ENCODE data around the gene DBH. TPM values are rescaled to one million over a fixed set of nuclear protein-coding genes. Genes with fewer than 3 reads are reported as not detected.

Gene DBH
- total and polyA plus RNA-seq, 10 of the 15 experiments (the other 5 are each of a cell fraction or from before 2014, with no cell fraction given): not detected

DNA sequence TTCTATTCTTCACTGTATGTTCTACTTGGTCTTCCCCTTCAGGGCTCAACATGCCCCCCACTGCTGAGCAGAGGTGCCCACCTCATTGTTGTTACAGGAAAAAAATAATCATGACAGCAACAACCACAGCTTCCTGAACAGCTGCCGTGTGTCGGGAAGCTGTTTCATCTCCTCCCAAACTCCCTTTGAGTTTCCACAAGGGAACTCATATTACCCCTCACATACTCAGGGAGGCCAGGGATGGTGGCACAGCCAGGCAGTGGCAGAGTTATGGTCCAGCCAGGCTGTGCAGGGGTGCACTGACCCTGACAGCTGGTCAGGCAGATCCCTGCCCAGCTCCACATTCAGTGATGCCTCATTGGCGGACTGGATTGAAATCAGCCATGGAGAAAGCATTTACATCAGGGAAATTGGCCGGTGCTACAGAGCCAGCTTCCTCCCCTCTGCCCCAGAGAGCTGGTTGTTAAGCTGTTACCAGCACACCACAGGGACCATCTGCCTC is 64.7 kb downstream of the DBH start:
- DNase-seq (ENCODE audit: low read depth, low spot score): no peak
- no peaks in the 10 kb centered on the region for H3K79me2 ChIP-seq (ENCODE audit: control insufficient read depth, insufficient read depth, low read length)
- no peaks in the 10 kb centered on the region for H3K36me3 ChIP-seq (ENCODE audit: control insufficient read depth in 2 of 2, insufficient read depth in 2 of 2, low read length in 1 of 2)
- no peak overlapping the region for H3K4me2 ChIP-seq (ENCODE audit: control insufficient read depth, insufficient read depth)
- intact Hi-C loops (cut with micrococcal nuclease; ENCODE audit: unreplicated experiment) (no loop called here), in situ Hi-C loops (cut with MboI) (no loop called here)
- SMC1A ChIA-PET (ENCODE audit: uncharacterized antibody, unreplicated experiment): interaction anchor here (0.9 kb wide), 1 partner anchor 140 kb away, joined by 3 read pairs; no protein-coding TSS in a partner anchor
- peaks cover 10 to 20% of the 10 kb centered on the region in 2 experiments for H3K27me3 ChIP-seq (replicated peaks in 1 of 2; ENCODE audit: control insufficient read depth in 2 of 2, insufficient read depth in 2 of 2, low read length in 1 of 2)
- no peak overlapping the region for H2AFZ ChIP-seq (ENCODE audit: control insufficient read depth, low read depth, low read length)
- WGBS (ENCODE audit: insufficient coverage, insufficient replicate concordance, low lambda C conversion rate, missing lambda C conversion rate): 17% methylated on average over 4 of the region's 4 CpGs
- no TSS peak for BruUV-seq (replicated peaks)
- no peak overlapping the region for H3K27ac ChIP-seq (ENCODE audit: control insufficient read depth, insufficient read depth)
- CTCF ChIA-PET: interaction anchor here (1.1 kb wide), 2 partner anchors 15 to 42 kb away, joined by 3 read pairs; no protein-coding TSS in a partner anchor
- no peak overlapping the region for H3K9ac ChIP-seq (ENCODE audit: control insufficient read depth, insufficient read depth, low read length)
- H3K4me1 ChIP-seq (ENCODE audit: control insufficient read depth, insufficient read depth, low read length): no peaks in the 10 kb centered on the region
- no peak for ATAC-seq
- POLR2A ChIA-PET: no interaction called here
- H4K20me1 ChIP-seq (ENCODE audit: control insufficient read depth, insufficient read depth): no peaks in the 10 kb centered on the region
- RAD21 ChIA-PET (ENCODE audit: unreplicated experiment): no interaction called here
- no peak overlapping the region for H3K4me3 ChIP-seq
- no peak for FAIRE-seq
- TF ChIP-seq, protein P1, sequence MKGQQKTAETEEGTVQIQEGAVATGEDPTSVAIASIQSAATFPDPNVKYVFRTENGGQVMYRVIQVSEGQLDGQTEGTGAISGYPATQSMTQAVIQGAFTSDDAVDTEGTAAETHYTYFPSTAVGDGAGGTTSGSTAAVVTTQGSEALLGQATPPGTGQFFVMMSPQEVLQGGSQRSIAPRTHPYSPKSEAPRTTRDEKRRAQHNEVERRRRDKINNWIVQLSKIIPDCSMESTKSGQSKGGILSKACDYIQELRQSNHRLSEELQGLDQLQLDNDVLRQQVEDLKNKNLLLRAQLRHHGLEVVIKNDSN (IDR thresholded peaks at IDR 0.05; ENCODE audit: borderline replicate concordance, extremely low read length, insufficient read depth, low read depth, low read length): no peak
- TF ChIP-seq ZNF274 (IDR thresholded peaks at IDR 0.05; ENCODE audit: insufficient read depth, insufficient read length) (no peak), NR2C1 (IDR thresholded peaks at IDR 0.05) (no peak), TARDBP (IDR thresholded peaks at IDR 0.05; ENCODE audit: borderline replicate concordance) (no peak), MXI1 (IDR thresholded peaks at IDR 0.05; ENCODE audit: low read depth, low read length) (no peak), DPF2 (IDR thresholded peaks at IDR 0.05) (no peak), NBN (IDR thresholded peaks at IDR 0.05) (no peak), PAX8 (IDR thresholded peaks at IDR 0.05) (no peak), HCFC1 (IDR thresholded peaks at IDR 0.05; ENCODE audit: low read length) (no peak)
- TF ChIP-seq, protein P2, sequence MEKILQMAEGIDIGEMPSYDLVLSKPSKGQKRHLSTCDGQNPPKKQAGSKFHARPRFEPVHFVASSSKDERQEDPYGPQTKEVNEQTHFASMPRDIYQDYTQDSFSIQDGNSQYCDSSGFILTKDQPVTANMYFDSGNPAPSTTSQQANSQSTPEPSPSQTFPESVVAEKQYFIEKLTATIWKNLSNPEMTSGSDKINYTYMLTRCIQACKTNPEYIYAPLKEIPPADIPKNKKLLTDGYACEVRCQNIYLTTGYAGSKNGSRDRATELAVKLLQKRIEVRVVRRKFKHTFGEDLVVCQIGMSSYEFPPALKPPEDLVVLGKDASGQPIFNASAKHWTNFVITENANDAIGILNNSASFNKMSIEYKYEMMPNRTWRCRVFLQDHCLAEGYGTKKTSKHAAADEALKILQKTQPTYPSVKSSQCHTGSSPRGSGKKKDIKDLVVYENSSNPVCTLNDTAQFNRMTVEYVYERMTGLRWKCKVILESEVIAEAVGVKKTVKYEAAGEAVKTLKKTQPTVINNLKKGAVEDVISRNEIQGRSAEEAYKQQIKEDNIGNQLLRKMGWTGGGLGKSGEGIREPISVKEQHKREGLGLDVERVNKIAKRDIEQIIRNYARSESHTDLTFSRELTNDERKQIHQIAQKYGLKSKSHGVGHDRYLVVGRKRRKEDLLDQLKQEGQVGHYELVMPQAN (conservative IDR thresholded peaks at IDR 0.05): no peak
- H3K9me3 ChIP-seq (replicated peaks; ENCODE audit: control insufficient read depth, insufficient read depth, low read length): no peaks in the 10 kb centered on the region
